GM13976 (cell line): ENCODE data around the gene KCNH6.

Experiments
- DNase-seq: peaks from one replicate; pipeline ENCODE4 v3.0.0; 2012; ENCODE audit warnings: low spot score
- CTCF ChIP-seq: IDR thresholded peaks from 2 replicates; pipeline ENCODE4 v1.5.1; 2012; ENCODE audit warnings: borderline replicate concordance, mild to moderate bottlenecking; ENCODE audit not compliant: insufficient read depth; ENCODE audit errors: extremely low read depth, missing control alignments, control extremely low read depth
- in situ Hi-C: fragments of 300-500 bp; cut with MboI; formaldehyde crosslinking; loops from one replicate; pipeline ENCODE4 v1.12.0; 2022; ENCODE audit warnings: low sequenced_read_pairs, mixed read lengths, inconsistent platforms; ENCODE audit not compliant: unreplicated experiment

KCNH6 gene

GRCh38 chr17:63487014-63487339 is 36.2 kb upstream of the KCNH6 start:
- DNase-seq = no peak
- in situ Hi-C loops = no loop called here
- TF ChIP-seq CTCF = no peak

- no peak for TF ChIP-seq CTCF
- in situ Hi-C loops = no loop called here
- no peak for DNase-seq
Observed at GRCh38 chr17:63488851-63489250, 34.3 kb upstream of the KCNH6 start.

GRCh38 chr17:63489291-63489690 is 33.9 kb upstream of the KCNH6 start:
- in situ Hi-C loops = no loop called here
- no peak for DNase-seq
- TF ChIP-seq CTCF = no peak

GRCh38 chr17:63490329-63490728 is 32.8 kb upstream of the KCNH6 start:
- TF ChIP-seq CTCF = no peak
- no peak for DNase-seq
- in situ Hi-C loops = no loop called here

- no peak for DNase-seq
- no peak for TF ChIP-seq CTCF
- in situ Hi-C loops = no loop called here
Observed at GRCh38 chr17:63490858-63491400, 32.2 kb upstream of the KCNH6 start.

GRCh38 chr17:63491413-63491812 is 31.7 kb upstream of the KCNH6 start:
- no peak for TF ChIP-seq CTCF
- no peak for DNase-seq
- in situ Hi-C loops = no loop called here
